Testis (tissue), 2 donors: ENCODE data around the gene CLEC16A.

ENCODE experiments used
- CTCF ChIP-seq, 3 experiments: fragments of 450-650 bp in 2 of 3; fragments of 200-600 bp in 1 of 3; sonication (generic) in 1 of 3; IDR thresholded peaks; one replicate each; pipeline ENCODE4 v1.5.1; 2016 to 2019; ENCODE audit warnings: antibody characterized with exemption in 3 of 3, mild to moderate bottlenecking in 2 of 3, moderate library complexity in 1 of 3
- POLR2A ChIP-seq: fragments of 450-650 bp; IDR thresholded peaks from one replicate; pipeline ENCODE4 v1.6.1; 2017; ENCODE audit warnings: antibody characterized with exemption, mild to moderate bottlenecking, moderate library complexity

- TF ChIP-seq CTCF (IDR thresholded peaks at IDR 0.05), result no peak
- TF ChIP-seq POLR2A, result no peak
Measured at GRCh38 chr16:11224096-11224893, 279.9 kb downstream of the CLEC16A start.
